HG03103 (cell line): ENCODE measurements around the gene PRRC1.
"Not testable (repeated sequence)": the region's sequence is repeated elsewhere in the genome, so short reads cannot be mapped to it uniquely, and the experiment has no call there.

Experiments
- ATAC-seq: cut with Tn5 transposase; IDR thresholded peaks from one replicate; pipeline ENCODE4 v1.9.1; 2021; ENCODE audit warnings: low read depth; ENCODE audit not compliant: unreplicated experiment

PRRC1 gene

DNA sequence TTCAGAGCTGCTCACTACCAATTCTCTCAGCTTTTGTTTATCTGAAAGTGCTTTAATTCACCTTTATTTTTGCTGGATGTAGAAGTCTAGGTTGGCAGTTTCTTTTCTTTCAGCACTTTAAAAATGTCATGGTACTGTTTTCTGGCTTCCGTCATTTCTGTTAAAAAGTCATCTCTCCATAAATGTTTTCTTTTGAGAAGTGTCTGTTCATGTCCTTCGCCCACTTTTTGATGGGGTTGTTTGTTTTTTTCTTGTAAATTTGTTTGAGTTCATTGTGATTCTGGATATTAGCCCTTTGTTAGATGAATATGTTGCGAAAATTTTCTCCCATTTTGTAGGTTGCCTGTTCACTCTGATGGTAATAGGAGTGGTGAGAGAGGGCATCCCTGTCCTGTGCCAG lies 23.1 kb downstream of the PRRC1 start:
- not testable (repeated sequence) for ATAC-seq

DNA sequence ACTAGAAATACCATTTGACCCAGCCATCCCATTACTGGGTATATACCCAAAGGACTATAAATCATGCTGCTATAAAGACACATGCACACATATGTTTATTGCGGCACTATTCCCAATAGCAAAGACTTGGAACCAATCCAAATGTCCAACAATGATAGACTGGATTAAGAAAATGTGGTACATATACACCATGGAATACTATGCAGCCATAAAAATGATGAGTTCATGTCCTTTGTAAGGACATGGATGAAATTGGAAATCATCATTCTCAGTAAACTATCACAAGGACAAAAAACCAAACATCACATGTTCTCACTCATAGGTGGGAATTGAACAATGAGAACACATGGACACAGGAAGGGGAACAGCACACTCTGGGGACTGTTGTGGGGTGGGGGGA lies 27.8 kb downstream of the PRRC1 start:
- not testable (repeated sequence) for ATAC-seq

DNA sequence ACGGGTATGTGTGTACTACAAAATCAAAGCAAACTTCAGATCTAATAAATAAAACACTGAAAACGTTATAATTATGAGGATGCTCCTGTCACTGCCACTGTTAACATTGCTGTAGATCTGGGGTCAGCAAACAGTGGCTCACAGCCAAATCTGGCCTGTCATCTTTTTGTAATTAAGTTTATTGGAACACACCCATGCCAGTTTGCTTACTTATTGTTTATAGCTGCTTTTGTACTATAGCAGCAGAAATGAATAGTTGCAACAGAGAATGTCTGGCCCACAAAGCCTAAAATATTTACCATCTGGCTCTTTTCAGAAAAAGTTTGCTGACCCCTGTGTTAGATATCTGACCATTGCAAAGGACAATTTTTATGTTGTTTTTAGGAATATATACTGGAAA lies 32.1 kb downstream of the PRRC1 start:
- ATAC-seq, result no peak

DNA sequence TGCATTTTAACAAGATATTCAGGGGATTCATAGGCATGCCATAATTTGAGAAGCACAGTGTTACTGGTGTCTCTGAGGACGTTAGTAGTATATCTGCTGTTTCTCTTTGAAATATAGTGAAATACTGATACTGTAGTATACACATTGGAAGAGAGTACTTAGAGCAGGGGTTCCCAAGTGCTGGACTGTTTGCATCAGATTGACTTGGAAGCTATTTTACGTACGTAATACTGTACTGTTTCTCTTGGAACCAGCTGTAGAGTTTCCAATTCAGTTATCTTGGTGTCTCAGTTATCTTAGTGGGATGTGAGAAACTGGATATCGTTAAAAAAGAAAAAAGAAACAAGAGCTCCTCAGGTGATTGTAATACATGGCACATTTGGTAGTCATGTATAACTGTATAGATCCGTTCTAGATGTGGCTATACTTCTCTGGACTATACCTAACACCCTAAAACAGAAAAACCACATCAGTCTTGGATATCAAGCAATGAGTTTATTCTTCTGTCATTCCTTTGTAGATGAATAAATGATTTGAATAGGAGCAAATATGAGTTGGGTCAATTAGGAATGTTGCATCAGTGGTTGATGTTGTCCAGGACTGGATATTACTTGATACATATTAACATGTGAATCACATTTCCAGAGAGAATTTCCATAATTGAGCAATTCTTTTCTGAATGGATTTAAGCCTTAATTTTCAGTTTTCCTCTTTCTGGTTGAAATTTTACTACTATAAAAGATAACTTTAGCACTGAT lies 33.4 kb downstream of the PRRC1 start:
- ATAC-seq, result no peak

DNA sequence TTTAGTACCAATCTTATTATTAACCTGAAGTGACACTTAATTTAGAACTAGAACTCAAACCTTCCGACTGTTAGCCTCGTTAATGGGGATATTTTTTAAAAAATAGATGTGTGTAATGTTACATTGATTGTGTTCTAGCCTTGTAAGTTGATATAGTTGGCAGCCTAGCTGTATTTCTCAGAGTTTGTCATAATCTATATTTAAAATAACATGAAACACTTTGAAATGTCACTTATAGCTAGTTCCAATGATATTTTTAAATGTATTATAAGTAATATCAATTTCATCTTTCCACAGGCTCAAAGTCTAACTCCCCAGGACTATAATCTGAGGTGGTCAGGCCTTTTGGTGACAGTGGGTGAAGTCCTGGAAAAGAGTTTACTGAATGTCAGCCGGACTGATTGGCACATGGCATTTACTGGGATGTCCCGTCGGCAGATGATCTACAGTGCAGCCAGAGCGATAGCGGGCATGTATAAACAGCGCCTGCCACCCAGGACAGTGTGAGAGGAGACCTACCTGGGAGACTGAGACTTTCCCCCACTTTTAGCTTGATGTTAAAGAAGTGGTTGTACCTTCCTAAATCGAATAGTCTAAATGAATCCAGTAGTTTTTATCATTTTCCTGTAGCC lies 34.1 kb downstream of the PRRC1 start:
- ATAC-seq, result no peak

DNA sequence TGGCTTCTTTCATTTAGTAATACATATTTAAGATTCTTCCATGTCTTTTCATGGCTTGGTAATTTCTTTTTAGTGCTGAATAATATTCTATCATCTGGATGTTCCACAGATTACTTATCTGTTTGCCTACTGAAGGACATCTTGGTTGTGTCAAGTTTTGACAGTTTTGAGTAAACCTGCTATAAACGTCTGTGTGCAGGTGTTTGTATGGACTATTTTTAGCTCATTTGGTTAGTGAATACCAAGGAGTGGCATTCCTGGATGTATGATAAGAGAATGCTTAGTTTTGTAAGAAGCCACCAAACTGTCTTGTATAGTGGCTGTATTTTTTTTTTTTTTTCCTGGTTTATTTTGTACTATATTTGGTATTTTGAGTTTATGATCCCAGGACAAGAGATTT lies 38.4 kb downstream of the PRRC1 start:
- no peak for ATAC-seq

DNA sequence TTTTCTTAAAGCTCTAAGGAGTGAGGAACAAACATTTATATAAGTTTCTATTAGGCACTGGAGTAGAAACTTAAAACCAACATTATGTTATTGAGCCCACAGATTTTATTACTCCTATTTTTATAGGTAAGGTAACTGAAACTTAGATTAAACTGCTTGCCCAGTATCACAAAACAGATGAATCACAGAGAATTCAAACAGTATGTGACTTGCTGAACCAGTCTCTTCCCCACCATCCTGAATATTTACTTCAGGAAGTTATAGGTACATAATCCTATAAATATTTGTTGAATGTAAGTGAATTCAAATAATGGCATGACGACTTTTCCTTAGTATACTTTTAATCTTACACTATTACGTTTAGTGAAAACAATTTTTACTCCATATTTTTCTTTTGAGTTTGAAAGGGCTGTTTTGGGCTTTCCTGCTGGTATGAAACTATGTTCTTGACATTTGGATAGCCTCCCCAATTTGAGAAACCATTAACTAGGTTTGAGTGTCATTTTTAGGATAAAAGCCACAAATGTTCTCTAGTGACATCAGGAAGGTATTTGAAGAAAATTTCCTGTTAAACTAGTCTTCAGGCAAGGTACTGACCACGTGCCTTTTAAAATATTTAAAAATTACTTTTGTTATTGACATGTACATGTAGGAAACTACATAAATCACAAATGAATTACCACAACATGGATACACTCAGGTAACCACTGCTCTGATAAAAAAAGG lies 39.3 kb downstream of the PRRC1 start:
- ATAC-seq, result no peak

DNA sequence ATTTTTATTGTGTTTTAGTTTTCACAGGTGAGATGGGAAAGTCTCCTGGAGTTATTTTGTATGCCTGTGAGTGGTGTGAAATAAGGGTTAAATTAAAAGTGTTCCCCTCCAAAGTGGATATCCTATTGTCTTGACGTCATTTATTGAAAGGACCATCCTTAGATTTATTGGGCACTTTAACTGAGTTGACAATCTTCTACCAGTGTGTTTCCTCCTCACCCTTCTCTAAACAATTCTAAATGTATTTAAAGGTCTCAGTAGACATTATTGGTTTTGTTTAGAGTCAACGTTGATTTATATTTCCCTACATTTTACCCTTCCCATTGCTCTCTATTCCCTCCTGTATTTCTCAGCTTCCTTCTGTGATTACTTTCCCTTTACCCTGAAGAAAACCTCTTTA lies 40.8 kb downstream of the PRRC1 start:
- ATAC-seq, result no peak

DNA sequence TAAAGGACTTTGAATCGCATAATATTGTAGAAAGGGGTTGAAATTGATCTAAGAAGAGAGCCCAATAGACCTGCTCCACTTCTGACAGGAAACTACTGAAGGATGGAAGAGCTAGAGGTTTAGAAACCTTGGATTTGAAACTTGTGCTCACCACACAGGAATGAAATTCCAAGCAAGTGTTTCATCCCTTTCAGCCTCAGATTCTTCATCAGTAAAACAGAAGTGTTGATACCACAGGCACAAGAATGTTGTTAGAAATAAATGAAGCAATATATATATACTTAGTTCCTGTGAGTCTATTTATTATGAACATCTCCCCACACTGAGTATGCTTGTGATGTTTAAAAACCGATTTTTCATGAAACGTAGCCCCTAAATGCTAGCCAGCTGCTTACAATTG lies 43.8 kb downstream of the PRRC1 start:
- ATAC-seq, result no peak

DNA sequence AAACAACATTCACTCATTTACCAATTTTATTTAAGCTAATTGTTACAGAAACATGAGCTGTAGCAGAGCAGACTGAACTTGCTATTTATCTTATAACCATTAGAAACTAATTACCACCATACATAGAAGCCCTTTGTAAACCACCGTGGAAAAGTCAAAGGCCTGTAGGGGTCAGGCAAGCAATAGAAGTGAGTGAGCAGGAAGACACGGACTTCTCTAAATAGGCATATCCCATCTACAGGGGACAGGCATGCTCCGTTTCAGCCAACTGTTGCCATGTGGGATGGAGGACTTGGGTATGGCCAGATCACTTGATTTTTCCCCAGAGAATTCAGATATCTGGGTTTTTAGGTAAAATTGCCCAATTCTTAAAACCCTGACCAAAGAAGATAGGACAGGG lies 44.8 kb downstream of the PRRC1 start:
- no peak for ATAC-seq

DNA sequence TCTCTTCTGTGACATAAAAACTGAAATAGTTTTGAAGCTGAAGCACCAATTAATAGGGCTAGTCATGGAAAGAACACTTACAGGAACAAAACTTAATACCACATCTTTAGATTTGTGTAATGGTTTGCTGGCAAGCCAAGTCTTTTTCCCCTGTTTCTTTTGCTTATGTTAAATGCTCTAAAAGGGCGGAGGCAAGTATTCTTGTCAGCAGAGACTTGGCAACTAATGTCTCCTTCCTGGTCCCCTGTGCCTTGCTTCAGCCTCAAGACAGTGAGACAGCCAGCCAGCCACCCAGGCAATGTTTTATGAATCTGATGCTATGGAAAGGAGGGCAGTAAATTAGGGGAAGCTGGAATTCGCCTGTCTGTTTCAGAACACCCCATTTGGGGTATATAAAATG lies 45.7 kb downstream of the PRRC1 start:
- ATAC-seq, result no peak

DNA sequence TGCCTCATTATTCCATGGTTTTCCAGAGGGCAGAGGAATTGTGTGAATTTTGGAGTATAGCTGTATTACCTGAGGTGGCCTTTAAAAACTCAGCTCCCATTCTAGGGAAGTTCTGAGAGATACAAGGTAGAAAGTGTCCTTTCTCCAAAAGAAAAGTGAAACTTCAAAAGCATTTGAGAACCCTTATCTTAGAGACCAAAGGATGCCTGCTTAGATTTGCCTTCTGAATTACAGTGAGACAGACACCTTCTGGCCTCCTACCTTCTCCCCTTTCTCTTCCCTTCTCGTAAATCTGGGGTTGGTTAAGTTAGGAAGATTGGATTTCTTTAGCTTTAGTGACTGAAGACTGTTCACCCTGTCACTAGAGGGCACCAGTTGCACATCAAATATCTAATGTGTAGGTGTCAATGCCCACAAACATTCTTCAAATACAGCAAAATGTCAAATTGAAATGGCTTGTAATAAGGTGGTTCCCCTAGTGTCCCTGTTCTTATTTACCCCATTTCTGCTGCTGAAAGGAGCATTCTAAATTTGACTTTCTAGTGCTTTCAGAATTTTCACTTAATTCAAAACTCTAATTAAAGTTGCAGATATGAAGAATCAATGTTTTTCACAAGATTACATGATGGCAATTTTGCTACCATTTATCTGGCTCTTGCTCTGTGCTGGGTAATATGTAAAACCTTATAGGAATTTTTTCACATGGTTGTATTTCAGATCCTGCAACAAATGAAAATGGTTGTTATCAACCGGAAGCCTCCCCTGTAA lies 46.7 kb downstream of the PRRC1 start:
- ATAC-seq, result peak; percentile 38

DNA sequence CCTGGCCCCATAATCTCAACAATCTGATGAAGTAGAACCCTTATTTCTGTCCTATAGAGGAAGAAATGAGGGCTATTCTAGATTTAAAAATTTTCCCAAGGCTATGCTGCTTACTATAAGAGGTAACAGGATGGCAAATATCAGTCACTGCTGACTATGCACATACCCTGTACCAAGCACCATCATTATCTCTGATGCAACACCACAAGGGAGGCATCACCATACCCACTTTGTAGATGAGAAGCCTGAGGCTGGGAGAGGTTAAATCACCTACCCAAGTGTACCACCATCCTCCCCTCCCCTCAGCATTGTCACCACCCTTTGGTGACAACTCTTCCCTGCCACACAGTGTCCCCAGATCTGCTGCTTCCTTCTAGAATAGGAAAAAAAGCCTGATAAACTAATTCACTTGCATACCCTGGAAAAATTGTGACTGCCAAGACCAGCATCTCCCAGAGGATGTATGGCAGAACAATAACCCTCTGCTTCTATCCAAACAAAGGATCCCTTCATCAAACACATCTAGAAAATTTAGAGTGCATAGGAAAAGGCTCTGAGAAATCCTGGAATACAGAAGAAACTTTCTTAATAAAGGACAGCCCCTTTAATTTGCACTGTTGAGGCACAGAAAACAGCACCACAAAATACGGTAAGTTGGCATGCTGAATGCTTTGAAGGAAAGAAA lies 48.3 kb downstream of the PRRC1 start:
- no peak for ATAC-seq

DNA sequence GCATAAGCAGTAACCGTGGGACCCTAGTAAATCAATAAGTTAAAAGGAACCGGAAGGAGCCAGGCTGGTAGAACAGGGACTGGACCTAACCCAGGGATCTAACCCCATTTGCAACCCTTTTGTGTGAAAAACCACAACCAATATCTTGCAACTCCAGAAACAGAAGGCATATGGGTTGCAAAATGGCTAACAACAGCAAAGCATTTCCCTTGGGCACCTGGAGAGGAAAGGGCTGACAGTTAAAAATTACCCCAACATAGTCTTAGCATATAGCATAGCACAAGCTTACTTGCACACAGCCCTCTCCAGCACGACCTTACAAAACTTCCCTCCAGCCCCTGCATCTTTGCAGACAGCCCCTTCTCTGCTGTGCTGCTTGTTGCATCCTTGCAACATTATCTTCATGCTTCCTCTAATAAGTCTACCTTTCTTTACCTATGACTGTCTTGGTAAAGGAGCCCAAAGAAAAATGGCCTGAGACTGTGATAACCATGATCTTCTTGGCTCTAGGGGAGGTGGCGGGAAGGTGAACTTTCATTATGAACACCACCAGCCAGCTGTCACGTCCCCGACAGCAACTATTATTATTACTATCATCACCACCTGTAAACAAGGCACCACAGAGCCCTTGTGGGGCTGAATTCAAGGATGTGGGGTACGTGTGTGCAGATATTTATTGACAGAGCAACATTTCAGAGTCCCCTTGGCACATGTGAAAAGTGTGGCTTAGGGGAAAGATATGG lies 49.8 kb downstream of the PRRC1 start:
- ATAC-seq, result peak; percentile 54

DNA sequence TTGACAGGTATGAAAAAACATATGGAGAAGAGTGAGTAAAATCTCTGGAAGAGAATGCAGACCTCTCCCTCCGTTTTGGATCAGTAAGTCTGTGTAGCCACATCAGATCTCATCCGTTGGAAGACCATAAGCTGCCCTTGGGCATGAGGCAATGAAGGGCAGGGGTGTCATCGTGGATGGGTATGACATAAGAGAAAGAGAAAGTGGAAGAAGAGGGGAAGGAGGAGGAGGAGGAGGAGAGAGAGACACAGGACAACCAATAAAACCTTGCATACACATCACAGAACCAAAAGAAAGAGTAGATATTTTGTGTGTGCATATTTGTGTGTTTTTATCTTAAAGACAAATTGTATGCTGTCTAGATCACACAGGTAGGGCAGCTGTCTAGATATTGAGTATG lies 50.7 kb downstream of the PRRC1 start:
- ATAC-seq, result no peak

DNA sequence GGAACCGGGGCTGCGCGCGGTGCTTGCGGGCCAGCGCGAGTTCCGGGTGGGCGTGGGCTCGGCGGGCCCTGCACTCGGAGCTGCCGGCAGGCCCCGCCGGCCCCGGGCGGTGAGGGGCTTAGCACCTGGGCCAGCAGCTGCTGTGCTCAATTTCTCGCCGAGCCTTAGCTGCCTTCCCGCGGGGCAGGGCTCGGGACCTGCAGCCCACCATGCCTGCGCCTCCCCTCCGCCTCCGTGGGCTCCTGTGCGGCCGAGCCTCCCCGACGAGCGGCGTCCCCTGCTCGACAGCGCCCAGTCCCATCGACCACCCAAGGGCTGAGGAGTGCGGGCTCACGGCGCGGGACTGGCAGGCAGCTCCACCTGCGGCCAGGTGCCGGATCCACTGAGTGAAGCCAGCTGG lies 52.0 kb downstream of the PRRC1 start:
- ATAC-seq, result not testable (repeated sequence)

DNA sequence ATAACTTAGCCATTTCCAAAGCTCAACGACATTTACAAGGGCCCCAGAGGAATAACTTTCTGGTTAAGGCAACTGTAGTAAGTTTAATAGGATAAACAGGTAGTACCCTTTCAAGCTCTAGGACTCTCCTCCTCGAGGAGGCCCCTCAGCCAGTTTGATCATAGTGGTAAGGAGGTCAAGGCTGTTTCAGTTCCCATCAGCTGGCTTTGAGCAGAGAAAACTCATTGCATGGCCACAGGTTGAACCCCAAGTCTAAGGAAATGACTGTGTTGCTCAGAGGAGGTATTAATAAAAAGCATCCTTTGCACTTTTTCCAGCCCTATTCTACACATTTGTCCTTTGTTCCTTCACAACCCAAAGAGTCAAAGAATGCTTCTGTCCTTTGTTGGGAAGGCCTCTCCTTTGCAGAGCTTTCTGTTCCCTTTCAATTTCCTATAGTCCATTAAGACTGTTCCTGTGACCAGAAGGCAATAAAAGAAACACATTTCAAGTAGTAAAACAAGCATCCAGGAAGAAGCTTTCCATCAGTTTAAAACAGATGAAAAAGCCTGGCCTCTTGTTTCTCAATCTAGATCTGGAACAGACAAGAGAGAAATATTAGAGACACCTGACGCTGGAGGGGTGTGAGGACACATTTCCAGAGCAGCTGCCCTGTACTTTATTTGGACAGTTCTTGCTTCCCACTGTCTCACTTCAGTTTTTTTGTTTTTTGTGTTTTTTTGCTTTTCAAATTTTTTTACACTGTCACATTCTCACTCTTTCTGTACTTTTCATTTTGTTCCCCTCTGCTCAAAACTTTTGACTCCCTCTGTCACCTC lies 54.1 kb downstream of the PRRC1 start:
- ATAC-seq, result peak; percentile 68

DNA sequence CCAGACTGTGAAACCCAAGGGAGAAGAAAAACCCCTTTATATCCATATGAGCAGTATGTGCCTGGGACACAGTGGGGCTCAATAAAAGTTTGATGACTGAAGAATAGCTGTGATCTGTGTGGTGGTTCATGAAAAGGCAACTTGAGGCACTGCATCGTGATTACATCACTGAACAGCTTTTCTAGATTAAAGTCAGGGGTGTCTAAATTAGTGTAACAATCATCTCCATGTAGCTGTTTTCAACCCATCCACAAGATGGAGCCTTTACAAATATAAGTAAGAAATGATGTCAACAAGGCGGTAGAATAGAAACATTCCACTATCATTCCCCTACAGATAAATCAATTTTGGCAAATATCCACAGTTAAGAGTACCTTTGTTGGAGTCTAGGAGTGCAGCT lies 55.5 kb downstream of the PRRC1 start:
- no peak for ATAC-seq
